Effector memory CD4-positive, alpha-beta T cell (primary cell): ENCODE results near the gene ZFP36.

ENCODE experiments used
- DNase-seq, 3 donors: peaks; one replicate each; pipeline ENCODE4 v3.0.0-alpha.2; 2020
- H3K27ac ChIP-seq: 2 replicates; pipeline ENCODE4 v1.7.0; 2013; ENCODE audit warnings: mild to moderate bottlenecking, low read length, moderate library complexity; ENCODE audit not compliant: insufficient read depth, poor library complexity, severe bottlenecking
- H3K27me3 ChIP-seq: replicated peaks from 2 replicates; pipeline ENCODE4 v1.7.0; 2013; ENCODE audit warnings: mild to moderate bottlenecking, low read length; ENCODE audit not compliant: insufficient read depth, control insufficient read depth, poor library complexity, severe bottlenecking
- H3K36me3 ChIP-seq: 2 replicates; pipeline ENCODE4 v1.7.0; 2013; ENCODE audit warnings: mild to moderate bottlenecking, low read length, moderate library complexity; ENCODE audit not compliant: control insufficient read depth, insufficient read depth
- H3K4me1 ChIP-seq: 2 replicates; pipeline ENCODE4 v1.7.0; 2013; ENCODE audit warnings: low read length, mild to moderate bottlenecking; ENCODE audit not compliant: control insufficient read depth, insufficient read depth, poor library complexity, severe bottlenecking
- H3K4me3 ChIP-seq: 2 replicates; pipeline ENCODE4 v1.7.0; 2013; ENCODE audit warnings: low read length, low read depth, mild to moderate bottlenecking; ENCODE audit not compliant: insufficient read depth, poor library complexity, severe bottlenecking
- H3K9me3 ChIP-seq: 2 replicates; pipeline ENCODE4 v1.7.0; 2013; ENCODE audit warnings: mild to moderate bottlenecking, low read length, moderate library complexity; ENCODE audit not compliant: control insufficient read depth

Gene ZFP36

DNA sequence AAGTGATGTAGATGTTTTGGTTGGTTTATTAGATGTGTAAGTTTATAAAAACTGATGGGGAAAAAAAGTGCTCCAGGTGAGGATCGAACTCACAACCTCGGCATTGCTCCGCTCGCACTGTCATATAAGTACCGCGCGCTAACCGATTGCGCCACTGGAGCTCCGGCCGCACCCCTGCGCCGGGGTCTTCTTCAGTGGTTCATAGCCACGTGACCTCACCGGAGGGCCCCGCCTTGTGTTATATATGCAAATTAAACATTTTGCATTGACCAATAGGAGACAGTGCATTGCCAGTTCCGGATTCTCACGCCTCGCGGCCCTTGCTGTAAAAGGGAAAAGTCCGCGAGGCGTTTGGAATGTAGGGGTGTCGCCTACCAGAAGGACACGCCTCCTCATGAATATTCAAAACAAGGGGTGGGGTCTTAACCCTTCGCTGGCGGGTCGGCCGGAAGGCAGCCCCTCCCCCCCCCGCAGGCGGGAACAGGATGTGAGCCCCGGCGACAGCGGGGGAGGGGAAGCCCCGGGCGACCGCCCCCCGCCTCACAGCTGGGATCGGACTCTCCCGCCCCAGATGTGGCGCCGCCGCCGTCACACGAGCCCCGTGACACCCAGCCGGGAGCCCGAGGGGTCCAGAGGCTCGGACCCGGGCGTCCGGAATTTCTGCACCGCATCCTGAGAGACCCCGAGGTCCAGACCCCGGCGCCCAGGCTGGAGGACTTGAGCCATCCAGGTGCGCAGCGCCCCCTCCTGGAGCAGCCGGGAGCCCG is 5.6 kb downstream of the ZFP36 start, which contains the start of gene PLEKHG2:
Gene PLEKHG2, plus strand, starts transcription at position 570 of the 767 bp plus-strand sequence. CDS start 1,418 bp downstream, outside the sequence.
- Histone ChIP-seq H3K27me3 (no peaks in the 10 kb centered on the region), H3K4me1 (peaks cover 31% of the 10 kb centered on the region), H3K27ac (peak within 1 kb of the TSS; percentile 100), H3K9me3 (no peaks in the 10 kb centered on the region), H3K4me3 (peak within 1 kb of the TSS; percentile 99), H3K36me3 (peaks cover 17% of the 10 kb centered on the region)
- DNase-seq: peak; percentile 94 to 95 (median 94)

DNA sequence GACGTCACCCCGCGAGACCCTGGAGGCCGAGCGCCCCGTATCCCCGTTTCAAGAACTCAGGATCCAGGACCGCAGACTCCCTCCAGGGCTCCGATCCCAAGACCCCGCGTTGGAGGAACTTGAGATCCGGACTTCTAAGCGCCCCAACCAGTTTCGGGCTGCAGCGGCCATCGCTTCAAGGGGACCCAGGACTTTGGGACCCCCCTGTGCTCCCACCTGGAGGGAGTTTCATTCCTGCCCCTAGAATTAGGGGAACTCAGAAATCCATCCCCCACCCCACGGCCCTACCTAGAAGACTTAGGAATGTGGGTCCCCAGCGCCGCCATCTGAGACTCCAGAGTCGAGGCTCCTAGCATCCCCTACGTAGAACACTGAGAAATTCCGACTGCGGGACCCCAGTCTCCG is 6.2 kb downstream of the ZFP36 start:
- H3K36me3 ChIP-seq: peaks cover 11% of the 10 kb centered on the region
- H3K4me1 ChIP-seq: peaks cover 31% of the 10 kb centered on the region
- no peaks in the 10 kb centered on the region for H3K9me3 ChIP-seq
- H3K27me3 ChIP-seq: no peaks in the 10 kb centered on the region
- no peak for DNase-seq
- peak overlapping the region; percentile 85 for H3K4me3 ChIP-seq
- H3K27ac ChIP-seq: peak overlapping the region; percentile 100

DNA sequence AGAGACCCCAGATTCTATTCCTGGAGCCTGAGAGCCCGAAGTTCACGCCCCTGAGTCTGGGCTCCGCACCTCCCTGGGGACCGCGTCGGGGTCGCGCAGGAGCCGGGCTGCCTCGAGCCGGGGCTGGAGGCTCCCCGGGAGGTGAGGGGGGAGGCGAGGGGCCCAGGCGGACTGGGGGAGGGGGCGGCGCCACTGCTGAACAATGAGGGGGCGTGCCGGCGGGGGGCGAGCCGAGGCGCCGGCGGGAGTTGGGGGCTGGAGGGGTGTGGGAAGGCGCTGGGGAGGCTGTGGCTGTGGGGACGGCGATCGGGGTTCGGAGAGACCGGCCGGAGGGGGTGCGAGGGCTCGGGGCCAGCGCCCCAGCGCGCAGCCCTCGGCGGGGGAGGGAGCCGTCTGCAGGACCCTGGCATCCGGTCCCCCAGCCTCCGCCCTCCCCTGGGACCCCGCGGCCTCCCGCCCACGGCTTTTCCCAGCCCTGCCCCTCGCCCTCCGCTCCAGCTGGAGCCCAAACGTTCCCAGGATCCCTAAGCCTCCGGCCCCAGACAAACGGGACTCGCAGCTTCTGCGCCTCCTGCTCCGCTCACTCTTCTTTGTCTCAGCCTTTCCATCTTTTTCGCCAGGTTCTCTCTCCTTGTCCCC is 6.7 kb downstream of the ZFP36 start:
- Histone ChIP-seq H3K4me1 (peaks cover 31% of the 10 kb centered on the region), H3K27me3 (no peaks in the 10 kb centered on the region), H3K27ac (peak overlapping the region; percentile 100), H3K36me3 (peaks cover 6% of the 10 kb centered on the region), H3K4me3 (peak overlapping the region; percentile 85), H3K9me3 (no peaks in the 10 kb centered on the region)
- DNase-seq: peak in 1 of 3 donors; percentile 32

DNA sequence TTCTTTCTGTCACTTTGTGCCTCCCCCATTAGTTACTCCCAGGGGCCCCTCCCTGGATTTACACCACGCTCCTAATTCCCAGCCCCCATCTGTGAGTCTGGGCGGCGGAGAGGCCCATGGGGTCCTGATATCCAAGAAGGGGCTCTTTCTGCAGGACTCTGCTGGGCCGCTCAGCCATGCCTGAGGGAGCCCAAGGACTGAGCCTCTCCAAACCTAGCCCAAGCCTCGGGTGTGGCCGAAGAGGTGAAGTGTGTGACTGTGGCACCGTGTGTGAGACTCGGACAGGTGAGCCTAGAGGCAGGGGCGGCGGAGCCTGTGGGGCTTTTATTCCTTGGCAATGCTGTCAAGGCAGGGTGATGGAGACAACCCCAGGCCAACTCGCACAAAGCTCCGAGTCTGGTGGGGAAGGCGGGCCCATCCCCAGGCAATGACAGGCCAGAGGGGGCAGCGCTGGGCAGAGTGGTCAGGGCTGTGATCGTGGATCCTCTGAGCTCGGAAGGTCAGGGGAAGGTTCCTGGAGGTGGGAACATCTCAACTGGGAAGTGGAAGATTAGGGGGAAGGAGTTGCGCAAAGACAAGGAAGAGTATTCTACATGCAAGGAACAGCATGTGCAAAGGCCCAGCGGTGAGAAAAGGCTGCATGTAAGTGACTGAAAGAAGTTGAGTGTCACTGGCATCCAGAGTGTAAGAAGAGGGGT is 7.4 kb downstream of the ZFP36 start:
- Histone ChIP-seq H3K4me3 (peak overlapping the region; percentile 85), H3K27me3 (no peaks in the 10 kb centered on the region), H3K4me1 (peaks cover 31% of the 10 kb centered on the region), H3K36me3 (peaks cover 6% of the 10 kb centered on the region), H3K9me3 (no peaks in the 10 kb centered on the region), H3K27ac (peak overlapping the region; percentile 100)
- no peak for DNase-seq

DNA sequence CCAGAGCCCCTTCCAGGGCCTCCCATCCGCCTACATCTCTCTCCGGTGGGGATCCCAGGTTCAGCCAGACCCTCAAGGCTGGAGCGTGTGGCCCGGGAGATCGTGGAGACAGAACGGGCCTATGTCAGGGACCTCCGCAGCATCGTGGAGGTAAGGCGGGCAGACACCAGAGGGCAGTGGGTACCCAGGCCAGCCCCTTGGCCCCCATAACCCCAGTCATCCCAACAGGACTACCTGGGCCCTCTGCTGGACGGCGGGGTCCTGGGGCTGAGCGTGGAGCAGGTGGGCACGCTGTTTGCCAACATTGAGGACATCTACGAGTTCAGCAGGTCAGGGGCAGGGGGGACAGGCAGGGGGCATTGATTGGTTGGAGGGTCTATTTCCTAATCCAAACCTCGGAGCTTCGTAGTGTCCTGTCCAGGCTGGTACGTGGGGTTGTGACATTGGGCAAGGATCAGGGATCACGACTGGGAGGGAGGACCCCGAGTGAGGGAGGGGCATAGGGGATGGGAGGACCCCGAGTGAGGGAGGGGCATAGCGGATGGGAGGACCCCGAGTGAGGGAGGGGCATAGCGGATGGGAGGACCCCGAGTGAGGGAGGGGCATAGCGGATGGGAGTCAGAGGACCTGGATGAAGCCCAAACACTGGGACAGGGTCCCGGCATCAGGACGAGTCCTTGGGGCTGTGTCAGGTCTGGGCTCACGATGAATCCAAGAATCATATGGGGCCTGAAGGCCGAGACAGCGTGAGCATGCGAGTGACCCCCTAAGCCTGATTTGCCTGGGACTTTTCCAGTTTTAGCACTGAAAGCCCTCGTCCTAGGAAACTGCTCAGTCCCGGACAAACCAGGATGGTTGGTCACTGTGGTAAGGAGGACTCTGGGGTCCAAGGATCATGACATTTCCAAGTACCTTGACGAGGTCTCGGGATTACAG is 8.7 kb downstream of the ZFP36 start:
- no peak overlapping the region for H3K4me3 ChIP-seq
- H3K4me1 ChIP-seq: peaks cover 27% of the 10 kb centered on the region
- no peak overlapping the region for H3K27ac ChIP-seq
- no peaks in the 10 kb centered on the region for H3K9me3 ChIP-seq
- H3K36me3 ChIP-seq: peaks cover 9% of the 10 kb centered on the region
- H3K27me3 ChIP-seq: no peaks in the 10 kb centered on the region
- no peak for DNase-seq

DNA sequence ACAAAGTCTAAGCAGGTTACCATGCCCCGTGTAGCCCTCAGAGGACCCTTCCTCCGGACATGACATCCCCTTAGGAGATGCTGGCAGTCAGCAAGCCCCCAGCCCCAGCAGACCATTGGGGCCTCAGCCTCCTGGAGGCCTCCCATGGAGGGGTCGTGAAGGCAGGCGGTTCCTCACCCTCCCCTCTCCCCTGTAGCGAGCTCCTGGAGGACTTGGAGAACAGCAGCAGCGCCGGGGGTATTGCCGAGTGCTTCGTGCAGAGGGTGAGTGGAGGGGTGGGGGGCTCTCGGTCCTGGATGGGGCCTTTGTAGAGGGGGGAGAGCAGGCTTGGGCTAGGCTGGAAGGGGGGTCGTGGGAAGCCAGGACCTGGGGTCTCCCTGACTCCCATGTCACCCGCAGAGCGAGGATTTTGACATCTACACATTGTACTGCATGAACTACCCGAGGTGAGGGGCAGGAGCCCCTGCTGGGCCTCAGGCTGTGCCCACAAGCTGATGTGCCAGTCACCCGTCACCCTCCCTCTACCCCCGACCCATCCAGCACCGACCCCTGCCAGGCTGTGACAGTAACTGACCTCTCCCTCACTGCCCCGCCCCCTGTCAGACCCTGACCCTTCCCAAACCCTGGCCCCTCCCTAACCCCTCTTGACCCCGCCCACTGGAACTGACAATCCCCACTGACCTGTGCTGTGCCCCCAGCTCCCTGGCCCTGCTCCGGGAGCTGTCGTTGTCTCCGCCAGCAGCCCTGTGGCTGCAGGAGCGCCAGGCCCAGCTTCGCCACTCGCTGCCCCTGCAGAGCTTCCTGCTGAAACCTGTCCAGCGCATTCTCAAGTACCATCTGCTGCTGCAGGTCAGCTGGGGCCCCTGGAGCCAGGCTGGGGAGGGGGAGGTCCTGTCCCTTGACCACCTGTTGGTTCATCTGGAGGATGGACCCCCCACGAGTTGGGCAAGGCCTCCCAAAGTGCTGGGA is 9.8 kb downstream of the ZFP36 start:
- Histone ChIP-seq H3K4me1 (peaks cover 17% of the 10 kb centered on the region), H3K9me3 (no peaks in the 10 kb centered on the region), H3K27me3 (no peaks in the 10 kb centered on the region), H3K27ac (no peak overlapping the region), H3K36me3 (peaks cover 9% of the 10 kb centered on the region), H3K4me3 (no peak overlapping the region)
- no peak for DNase-seq

DNA sequence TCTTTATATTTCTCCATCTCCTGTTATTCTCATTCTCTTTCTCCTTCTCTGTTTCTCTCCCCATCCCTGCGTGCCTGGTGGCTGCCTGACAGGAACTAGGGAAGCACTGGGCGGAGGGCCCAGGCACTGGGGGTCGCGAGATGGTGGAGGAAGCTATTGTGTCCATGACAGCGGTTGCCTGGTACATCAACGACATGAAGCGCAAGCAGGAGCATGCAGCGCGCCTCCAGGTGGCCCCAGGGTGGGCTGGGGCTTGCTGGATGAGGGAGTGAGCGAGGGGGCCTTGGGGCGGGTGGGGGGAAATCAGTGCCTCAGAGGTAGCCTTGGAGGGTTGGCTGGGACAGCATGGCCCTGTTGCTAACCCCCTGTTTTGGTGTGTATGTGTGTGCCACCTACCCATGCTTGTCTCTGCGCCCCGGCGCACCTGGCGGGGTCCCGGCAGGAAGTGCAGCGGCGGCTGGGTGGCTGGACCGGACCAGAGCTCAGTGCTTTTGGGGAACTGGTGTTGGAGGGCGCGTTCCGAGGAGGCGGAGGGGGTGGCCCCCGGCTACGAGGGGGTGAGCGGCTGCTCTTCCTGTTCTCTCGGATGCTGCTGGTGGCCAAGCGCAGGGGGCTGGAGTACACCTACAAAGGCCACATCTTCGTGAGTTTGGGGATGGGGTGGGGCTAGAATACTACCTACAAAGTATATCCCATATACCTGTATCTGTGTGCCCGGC is 11.0 kb downstream of the ZFP36 start:
- no peaks in the 10 kb centered on the region for H3K9me3 ChIP-seq
- H3K4me1 ChIP-seq: peaks cover 14% of the 10 kb centered on the region
- H3K27ac ChIP-seq: no peak overlapping the region
- H3K27me3 ChIP-seq: no peaks in the 10 kb centered on the region
- DNase-seq: no peak
- no peak overlapping the region for H3K4me3 ChIP-seq
- peaks cover 11% of the 10 kb centered on the region for H3K36me3 ChIP-seq

DNA sequence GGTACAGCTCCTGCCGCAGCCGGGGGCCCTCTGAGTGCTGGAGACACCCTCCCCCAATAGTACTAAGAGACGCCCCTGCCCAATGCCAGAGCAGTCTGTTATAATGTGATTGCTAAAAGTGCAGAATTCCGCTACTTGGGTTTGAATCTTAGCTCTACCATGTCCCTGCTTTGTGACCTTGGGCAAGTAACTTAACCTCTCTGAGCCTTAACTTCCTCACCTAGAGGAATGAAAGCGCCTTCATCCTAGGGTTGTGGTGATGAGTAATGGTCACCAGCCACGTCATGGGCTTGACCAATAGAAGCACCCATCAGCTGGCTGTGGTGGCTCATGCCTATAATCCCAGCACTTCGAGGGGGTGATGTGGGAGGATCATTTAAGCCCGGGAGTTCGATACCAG is 12.4 kb downstream of the ZFP36 start:
- H3K36me3 ChIP-seq: peaks cover 17% of the 10 kb centered on the region
- no peak overlapping the region for H3K4me3 ChIP-seq
- H3K27me3 ChIP-seq: no peaks in the 10 kb centered on the region
- no peak for DNase-seq
- H3K27ac ChIP-seq: no peak overlapping the region
- no peaks in the 10 kb centered on the region for H3K9me3 ChIP-seq
- H3K4me1 ChIP-seq: peaks cover under 1% of the 10 kb centered on the region
